Measurements from ENCODE around the gene ATOSA.

DNA sequence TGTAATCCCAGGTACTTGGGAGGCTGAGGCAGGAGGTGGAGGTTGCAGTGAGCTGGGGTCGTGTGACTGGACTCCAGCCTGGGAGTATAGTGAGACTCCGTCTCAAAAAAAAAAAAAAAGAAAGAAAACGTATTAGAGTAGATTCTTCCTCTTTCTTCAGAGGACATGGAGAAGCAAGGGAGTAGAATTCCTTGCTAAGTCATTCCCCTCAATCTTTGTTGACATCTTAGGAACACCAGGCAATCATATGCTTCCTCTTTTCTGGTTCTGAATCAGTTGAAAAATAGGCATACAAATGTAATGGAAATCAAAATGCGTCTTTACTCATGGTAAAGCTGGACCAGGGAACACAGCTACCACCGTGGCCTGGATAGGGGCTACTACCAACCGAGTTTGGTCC is 38.3 kb upstream of the ATOSA start:
- no peak for TF ChIP-seq POLR2AphosphoS5 (IDR thresholded peaks at IDR 0.05; ENCODE audit: insufficient read depth in 1 of 2, low read depth in 1 of 2)
- TF ChIP-seq, protein P1, sequence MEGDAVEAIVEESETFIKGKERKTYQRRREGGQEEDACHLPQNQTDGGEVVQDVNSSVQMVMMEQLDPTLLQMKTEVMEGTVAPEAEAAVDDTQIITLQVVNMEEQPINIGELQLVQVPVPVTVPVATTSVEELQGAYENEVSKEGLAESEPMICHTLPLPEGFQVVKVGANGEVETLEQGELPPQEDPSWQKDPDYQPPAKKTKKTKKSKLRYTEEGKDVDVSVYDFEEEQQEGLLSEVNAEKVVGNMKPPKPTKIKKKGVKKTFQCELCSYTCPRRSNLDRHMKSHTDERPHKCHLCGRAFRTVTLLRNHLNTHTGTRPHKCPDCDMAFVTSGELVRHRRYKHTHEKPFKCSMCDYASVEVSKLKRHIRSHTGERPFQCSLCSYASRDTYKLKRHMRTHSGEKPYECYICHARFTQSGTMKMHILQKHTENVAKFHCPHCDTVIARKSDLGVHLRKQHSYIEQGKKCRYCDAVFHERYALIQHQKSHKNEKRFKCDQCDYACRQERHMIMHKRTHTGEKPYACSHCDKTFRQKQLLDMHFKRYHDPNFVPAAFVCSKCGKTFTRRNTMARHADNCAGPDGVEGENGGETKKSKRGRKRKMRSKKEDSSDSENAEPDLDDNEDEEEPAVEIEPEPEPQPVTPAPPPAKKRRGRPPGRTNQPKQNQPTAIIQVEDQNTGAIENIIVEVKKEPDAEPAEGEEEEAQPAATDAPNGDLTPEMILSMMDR (IDR thresholded peaks at IDR 0.05): no peak
